Left lobe of liver (tissue), 2 donors: ENCODE measurements around the gene SLC12A7. TPM values are rescaled to one million over a fixed set of nuclear protein-coding genes. Genes with fewer than 3 reads are reported as not detected.
A peak's percentile ranks its signal among the peaks of the same experiment; 100 is the strongest.

Experiments used
- ATAC-seq: fragments of 200-7000 bp; cut with Tn5 transposase; one replicate; pipeline ENCODE4 v1.9.1; 2020; ENCODE audit warnings: mild to moderate bottlenecking, moderate library complexity
- DNase-seq: peaks from one replicate; pipeline ENCODE4 v3.0.0-alpha.2; 2020; ENCODE audit warnings: low spot score
- total RNA-seq: library from RNA; stranded (reverse); gene quantifications from one replicate; pipeline ENCODE4 v1.2.1, GENCODE V29; 2021
- donor health status: DM: no; HTN: no; CAD: no; lungs with moderate emphysema.
- donor health status: DM: no; HTN: yes; CAD: no.

SLC12A7 gene
- total RNA-seq, 1 donor from 2014 or later = 56.5 TPM

DNA sequence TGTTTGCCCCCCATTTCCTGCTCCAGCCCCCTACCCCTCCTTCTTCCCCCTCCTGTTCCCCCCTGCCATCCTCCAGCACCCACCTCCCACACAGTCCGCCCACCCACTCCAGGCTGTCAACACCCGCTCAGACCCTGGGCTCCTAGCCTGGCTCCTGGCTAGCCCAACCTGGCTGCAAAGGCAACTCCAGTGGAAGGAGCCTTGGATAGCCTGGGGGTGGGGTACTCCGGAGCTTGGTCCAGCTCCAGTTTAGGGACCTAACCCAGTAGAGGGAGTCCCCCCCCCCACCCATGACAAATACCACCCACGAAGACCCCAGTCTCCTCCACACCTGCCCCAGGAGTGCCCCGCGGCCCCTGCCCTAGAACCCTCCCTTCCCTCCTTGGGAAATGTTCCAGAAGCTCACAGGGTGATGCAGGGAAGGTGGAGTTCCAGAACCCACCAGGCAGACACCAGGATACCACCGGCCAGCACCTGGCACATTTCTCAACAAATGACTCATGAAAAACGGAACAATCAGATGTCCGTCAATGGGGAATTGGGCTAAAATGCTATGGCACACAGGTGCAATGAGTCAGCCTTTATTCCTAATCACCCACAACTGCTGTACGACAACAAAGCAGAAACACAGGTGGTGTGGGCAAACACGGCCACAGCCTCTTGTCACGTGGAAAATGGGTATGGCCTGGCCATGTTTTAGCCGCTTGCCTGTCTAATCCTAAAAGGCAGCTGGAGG lies 901 bp upstream of the SLC12A7 start:
- no peak for DNase-seq
- no peak for ATAC-seq

DNA sequence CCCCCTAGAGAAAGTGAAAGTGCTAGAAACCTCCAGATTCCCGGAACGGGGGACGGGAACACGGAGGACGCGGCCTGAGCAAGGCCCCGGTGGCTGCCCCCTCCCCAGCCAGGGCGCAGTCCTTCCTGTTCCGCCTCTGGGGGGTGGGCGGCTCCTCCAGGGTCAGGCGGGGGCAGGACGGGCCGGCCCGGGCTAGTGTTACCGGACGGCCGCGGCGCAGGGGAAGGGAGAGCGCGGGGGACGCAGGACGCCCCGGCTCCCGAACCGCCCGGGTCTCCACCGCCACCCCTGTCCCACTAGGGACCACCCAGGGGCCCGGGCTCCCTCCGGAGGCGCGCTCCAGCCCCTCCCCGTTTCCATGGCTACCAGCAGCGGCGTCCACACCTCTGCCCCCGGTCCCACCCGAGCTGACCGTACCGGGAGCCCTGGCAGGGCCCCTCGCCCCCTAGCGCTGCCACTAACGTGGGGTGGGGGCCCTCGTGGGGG lies 579 bp downstream of the SLC12A7 start:
- DNase-seq = no peak
- ATAC-seq = peak; percentile 6

DNA sequence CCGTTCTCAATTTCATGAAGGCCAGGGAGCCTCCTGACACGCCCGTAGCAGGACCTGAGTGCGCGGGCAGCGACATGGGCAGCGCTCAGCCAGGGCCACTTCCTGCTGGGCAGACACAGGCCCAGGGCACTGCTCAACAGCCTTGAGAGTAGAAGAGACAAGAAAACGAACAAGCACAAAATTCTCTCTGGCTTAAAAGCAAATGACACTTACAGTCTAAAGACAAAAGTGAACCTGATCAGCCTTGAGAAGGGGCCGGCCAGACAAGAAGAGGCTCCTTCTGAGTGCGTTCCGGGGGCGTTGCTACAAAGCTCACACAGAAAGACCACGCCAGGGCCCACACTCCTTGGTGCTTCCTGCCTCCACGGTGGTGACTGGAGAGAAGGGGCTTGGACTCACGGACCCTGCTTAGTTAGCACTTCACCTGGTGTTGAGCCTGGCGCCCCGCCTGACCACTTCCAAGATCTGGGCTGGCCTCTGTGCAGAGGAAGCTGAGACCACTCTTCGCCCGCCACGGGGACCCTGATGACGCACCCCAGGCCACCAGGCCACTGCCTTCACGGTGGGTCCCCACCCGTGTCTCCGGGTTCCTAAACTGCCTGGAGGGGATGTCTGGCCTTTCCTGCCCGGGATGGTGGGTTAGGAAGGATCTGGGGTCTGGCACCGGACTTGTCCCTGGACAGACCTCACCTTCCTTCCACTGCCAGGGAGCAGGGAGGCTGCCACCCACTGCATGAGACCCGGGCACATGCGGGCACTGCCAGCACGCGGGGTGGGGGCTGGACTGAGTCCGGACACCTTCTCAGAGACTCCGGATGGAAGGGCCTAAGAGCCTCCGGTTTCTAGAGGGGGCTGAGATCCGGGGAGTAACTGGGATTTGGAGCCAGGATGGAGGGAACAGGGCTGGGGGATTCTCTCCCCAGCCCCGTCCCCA lies 1.3 kb downstream of the SLC12A7 start:
- no peak for DNase-seq

DNA sequence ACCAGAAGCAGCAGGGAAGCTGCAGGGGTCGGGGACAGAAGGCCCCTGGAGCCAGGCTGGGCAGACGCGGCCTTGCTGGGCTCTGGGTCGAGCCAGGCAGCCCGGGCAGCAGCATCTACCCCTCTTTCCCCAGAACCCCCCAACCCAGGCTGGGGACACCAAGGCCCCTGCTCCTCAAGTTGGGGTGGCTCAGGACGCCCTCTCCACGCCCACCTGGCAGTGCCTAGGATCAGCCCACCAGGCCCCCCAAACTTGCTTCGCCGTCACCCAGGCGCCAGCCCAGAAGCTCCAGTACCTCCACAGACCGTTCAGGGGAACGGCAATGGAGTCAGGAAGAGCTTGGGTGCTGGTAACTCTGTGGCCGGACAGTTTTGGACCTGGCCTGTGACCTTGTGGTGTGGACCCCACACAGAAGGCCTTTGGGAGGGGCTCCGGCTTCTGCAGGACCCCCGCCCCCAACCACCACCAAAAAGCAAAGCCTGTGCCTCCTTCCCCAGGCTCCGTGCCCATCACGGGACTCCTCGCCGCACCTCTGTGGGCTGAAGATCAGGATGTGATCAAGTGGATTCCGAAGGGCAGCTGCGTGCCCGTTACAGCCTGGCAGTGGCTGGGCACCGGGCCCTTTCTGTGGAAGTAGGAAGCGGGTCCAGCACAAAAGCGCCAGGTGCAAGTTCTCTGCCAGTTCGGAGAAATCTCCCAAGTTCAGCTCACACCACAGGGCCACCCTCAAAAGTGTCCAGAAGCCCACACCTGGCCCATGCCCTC lies 2.1 kb downstream of the SLC12A7 start:
- DNase-seq (peak; percentile 80), ATAC-seq (peak; percentile 7)

More for the DNA sequence above, 1.3 kb downstream of the SLC12A7 start:
- peak; percentile 11 for ATAC-seq

DNA sequence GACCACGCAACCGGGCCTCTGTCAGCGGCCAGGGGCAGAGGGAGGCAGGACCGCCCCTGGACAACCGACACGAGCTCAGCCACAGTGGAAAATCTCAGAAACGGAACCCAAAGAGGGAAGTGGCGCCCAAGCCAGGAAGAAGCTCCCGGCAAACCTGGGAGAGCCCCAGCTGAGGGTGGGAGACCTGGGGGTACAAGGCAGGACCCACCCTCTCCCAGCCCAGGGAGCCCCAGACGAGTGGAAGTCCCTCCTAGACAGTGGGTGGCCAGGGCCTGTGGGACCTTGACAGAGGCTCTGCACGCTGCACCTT lies 3.0 kb downstream of the SLC12A7 start:
- peak; percentile 2 for ATAC-seq
- DNase-seq = no peak

DNA sequence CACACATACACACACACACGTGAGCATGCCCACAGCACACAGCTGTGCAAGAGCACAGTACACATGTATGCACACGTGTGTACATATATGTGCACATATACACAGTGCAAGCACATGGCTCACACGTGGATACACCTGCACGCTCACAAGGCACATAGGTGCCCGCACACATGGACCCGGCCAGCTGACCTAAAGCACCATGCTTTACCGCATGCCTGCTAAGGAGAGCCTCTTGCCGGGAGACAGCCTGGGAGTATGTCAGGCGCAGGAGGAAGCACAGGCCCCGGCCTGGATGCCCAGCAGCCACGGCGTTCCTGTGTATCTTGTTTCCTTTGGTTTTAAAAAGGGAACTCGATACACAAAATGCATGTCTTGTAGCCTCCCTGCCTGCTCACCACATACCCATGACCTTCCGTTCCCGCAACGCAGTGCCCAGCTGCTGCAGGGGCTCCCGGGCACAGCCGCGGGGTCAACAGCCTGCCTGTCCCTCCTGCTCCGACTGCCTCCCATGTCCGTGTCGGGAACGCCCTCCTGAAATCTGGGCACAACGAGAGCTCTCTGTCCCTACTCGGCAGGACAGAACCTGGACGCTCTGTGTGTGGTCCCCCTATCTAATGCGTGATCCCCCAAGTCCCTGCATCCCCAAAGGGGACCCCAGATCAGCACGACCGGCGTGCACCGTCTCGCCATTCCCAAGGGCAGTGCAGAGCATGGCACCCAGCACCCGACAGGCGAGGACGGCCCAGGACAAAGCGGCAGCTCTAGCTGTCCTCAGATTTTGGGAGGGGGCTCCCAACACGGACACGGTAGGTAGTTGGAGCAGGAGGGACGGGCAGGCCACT lies 3.6 kb downstream of the SLC12A7 start:
- DNase-seq = peak; percentile 81
- ATAC-seq = peak; percentile 16

DNA sequence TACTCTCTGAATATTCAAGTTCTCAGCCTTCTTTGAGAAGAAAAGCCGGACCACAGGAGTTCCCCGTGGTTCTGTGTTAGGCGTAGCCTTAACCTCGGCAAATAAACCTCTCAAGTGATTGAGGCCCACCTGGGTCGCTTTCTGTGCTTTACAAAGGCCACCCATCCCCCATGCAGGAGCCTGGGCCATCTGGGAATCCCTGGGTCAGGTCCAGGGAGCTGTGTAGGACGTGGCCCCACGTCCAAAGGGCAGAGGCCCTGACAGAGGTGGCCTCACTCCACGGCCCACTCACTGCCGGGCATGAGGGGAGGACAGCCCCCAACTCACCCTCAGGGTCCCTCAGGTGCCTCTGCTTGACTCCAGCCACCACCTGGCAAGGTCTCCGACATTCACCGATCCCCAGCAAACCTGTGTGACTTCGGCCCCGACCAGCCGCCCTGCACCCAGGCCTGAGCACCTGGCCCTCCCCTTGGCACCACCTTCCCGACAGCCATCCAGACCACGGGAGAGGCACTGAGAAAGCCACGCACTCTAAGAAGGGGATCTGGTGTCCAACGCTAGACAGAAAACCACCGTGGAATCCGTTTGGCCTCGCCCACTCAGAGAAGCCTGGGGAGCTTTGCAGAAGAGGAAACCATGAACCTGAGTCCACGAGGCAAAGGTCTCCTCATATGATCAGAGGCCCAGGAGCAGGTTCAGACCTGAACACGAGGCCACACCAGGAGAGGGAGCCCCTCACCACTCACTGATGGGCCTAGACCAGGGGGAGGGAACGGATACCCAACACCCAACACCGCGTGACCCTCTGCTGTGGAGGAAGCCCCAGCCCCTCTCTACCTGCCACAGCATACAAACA lies 4.5 kb downstream of the SLC12A7 start:
- peak; percentile 91 for DNase-seq

DNA sequence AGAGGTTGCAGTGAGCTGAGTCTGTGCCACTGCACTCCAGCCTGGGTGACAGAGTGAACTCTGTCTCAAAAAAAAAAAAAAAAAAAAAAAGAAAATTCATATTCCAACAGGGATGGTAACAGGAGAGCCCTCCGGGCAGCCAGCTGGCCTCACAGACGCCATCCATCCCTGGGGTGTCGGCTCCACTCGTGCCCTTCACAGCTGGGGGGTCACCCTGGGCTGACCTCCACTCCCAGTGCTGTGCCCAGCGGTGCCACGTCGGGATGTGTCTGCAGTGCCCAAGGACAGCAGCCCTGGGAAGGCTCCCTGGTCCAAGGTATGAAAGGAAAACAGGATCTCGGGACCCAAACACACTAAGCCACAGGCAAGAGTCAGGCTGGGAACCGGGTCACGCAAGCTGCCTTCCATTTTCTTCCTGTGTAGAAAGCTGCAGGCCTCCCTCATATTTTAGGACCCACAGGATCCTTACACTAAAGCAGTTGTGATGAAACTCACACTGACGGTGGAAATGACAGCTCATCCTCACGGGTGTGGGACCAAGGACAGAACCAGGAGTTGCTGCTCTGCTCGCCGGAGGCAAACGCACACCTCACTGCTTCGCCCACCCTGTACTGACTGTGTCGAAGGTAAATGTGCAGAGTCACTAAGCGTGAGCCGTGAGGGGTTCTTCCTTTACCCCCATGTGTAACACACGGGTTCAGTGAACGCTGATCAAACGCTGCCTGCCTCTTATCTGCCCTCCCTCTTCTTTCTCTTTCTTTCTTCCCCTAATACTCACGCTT lies 5.3 kb downstream of the SLC12A7 start:
- DNase-seq (no peak), ATAC-seq (no peak)

More for the DNA sequence above, 4.5 kb downstream of the SLC12A7 start:
- ATAC-seq = peak; percentile 32

DNA sequence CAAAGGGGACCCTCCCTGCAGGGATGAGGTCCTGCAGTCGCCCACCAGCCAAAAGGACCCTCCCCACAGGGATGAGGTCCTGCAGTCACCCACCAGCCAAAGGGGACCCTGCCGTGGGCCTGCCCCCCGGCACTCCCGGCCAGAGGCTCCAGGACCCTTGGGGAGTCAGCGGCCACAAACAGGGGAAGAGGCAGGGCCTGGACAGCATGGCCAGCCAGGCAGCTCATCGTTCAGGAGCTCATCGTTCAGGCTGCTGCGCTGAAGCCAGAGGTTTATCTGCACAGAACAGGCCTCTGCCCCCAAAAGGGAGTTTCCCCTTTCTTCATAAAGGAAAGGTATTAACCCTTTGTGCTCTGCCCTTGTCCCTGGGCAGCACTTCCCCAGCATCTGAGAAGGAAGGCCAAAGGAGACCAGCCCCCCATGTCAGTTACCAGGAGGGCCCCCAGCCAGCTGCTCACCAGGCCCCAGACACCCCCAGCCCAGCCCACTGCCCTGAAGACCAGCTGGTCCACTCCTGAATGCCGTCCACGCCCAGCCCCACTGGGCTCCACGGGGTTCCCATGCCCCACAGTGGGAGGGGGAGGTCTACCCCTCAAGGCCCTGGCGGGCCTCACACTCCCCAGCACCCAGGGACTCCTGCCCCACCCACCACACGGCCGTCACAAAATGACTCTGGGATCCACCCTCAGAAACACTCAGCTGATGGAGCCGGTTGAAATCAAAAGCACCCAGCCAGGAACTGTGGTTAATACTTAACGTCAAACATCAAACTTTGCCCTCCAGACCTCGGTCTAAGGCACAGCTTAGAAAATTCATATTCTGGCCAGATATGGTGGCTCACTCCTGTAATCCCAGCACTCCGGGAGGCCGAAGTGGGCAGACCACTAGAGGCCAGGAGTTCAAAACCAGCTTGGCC lies 6.3 kb downstream of the SLC12A7 start:
- ATAC-seq = peak; percentile 30
- peak; percentile 92 for DNase-seq

DNA sequence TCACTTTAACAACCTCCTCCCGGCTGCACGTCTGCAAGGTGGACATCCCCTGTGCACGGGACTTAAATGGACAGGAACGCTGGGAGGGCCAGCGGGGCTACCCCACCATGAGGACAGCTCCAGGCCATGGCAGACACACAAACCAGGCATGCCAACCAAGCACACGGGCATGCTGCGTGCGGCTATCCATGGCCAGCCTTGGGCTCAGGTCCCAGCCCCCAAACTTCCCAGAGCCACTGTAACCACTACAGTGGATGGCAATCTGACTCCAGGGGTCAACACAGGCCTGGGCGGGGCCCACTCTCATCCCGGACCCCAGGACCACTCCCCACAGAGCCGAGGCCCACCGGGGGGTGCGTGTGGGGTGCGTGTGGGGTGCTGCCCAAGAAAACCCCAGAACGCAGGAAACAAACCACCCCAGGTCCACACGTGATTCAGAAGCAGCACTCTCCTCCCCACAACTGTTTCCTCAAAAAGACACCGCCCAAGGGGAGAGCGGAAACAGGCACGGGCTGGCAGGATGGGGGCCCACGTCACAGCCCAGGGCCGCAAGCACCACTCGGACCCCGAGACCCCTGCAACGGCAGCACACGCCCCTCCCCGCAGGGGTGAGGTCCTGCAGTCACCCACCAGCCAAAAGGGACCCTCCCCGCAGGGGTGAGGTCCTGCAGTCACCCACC lies 7.4 kb downstream of the SLC12A7 start:
- ATAC-seq (no peak), DNase-seq (no peak)

DNA sequence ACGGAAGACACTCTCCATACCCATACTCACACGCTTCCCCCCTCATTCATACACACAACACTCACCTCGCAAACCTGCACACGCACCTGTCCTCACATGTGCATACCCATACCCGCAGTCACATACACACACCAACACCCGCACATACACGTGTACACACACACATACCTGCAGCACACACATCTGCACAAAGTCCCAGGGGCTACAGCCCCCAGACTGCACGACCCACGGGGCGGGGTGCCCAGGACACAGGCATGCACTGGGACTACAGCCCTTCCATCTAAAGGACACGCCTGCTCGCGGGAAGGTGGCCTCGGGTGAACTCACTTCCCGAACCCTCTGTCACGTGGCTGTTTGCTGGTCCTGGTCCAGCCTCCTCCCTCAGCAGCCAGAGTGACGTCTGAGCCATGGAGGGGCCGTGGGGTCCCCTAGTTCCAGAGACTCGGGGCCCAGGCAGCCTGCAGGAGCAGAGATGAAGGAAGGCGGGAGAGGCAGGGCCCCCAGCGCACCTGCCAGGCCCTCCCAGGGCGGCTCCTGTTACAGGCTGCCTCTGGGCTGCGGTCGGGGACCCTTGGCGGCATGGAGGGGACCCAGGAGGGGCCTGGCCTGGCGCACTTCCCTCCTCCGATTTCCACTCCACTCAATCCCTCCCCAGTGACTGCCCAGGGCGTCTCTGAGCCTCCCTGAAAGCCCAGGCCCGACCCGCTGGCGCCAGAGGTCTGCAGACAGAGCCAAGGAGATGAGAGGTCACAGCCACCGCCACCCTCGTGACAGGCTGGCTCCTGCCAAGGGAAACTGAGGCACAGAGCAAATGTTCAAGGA lies 8.1 kb downstream of the SLC12A7 start:
- ATAC-seq (peak; percentile 24), DNase-seq (peak; percentile 96)

DNA sequence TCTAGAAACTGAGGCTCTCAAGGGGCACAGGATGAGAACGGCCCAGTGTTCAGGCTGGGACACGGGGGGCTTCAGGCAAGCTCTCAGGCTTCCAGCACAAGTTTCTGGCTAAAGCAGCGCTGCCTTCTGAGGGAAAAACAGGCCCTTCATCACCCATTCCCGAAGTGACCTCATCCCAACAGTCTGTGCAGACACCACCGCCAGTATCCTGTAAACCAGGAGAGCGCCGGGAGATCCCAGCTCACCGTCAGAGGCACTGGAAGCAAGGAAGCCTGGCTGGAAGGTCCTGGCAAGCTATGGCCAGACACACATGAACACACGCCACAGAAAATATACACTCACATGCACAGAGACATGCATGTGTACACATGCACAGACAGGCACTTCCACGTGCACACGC lies 8.8 kb downstream of the SLC12A7 start:
- ATAC-seq (no peak), DNase-seq (no peak)

DNA sequence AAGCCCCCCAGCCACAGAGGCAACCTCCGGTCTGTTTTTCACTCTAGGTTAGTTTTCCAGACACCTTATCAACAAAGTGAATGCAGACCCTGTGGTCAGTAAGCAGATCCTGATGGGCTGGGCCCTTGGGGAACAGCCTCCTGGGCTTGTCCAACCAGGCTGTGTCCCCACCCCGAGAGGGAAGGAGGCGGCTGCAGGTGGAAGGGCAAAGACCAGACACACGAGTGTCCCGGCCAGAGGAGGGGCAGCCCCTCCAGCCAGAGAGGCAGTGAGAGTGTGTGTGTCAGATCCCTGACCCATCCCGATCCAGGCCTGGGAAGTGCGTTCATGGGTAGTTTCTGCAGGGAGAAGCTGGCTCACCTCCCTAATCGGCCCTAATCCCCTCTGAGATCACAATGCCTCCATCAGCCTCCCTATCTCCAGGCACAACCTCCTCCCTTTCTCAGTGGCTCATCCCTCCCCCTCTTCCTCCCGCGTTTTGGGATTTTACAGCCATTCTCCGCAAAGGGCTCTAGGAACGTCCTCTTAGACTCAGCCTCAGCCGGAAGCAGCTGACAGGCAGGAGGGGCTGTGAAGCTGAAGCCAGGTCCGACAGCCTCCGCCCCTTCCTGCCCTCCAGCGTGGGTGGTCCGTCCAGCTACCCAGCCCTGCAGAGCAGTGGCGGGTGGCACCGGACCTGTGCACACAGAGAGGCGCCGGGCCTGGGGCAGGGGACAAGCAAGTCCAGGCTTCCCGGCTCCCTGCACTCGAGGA lies 9.7 kb downstream of the SLC12A7 start:
- DNase-seq (peak; percentile 95), ATAC-seq (peak; percentile 53)

DNA sequence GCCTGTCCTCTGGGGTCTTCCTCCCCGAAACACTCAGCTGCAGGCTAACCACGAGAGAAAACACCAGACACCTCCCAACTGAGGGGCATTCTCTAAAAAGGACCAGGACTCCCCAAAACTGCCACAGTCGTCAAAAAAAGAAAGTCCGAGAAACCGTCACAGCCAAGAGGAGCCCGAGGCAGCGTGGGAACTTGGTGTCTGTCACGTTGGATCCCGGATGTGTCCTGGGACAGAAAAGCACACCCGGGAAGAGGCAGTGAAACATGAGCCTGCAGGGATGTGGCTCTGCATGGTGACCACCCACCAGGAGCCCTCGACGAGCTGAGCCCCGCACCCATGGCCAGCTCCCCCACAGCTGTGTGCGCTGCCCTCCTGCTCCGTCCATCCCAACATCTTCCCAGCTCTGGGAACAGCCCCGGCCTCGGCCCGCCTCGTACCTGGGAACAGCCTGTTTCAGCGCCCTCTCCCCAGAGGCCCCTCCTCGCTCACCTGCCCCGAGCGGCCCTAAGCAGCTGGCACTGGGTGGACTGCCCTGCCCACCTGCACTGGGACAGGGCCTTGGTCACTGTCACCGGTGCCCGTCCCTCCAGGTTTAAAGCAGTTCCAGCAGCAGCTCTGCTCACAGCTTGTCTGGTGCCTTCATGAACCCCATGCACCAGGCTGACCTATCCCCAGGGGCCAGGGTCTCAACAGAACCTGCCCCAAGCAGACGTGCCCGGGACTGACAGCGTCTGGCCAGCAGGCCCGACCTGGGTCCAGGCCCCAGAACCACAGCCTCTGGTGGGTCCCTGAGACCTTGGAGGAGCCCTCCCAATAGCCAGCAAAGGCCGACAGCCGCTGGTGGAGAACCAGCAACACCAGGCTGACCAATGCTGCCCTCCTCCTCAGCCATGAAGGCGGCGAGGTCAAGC lies 10.9 kb downstream of the SLC12A7 start:
- ATAC-seq (no peak), DNase-seq (no peak)
